Pulmonary artery endothelial cell (primary cell): ENCODE measurements around the gene OR7G3. TPM values are rescaled to one million over a fixed set of nuclear protein-coding genes. Genes with fewer than 3 reads are reported as not detected.

Source experiments
- DNase-seq: peaks from one replicate; pipeline ENCODE4 v3.0.0-alpha.2; 2011; ENCODE audit warnings: low read depth, low spot score
- total RNA-seq: library from RNA; depleted of rRNA; stranded (reverse); fragments of >200 nt; gene quantifications from 2 replicates; pipeline ENCODE4 v1.2.3, GENCODE V29; 2014

Gene OR7G3
- not detected in 2 replicates for total RNA-seq

- DNase-seq, result no peak
These were observed at the start of gene OR7G3 for GRCh38 chr19:9126900-9127405. OR7G3 (minus strand) TSS chr19:9126950; CDS start chr19:9126950, 0 bp downstream.

GRCh38 chr19:9175326-9175725 lies 48.6 kb upstream of the OR7G3 start:
- DNase-seq, result no peak

- no peak for DNase-seq
These were observed 44.7 kb upstream of the OR7G3 start for GRCh38 chr19:9171393-9171991.

- no peak for DNase-seq
These were observed 40.1 kb upstream of the OR7G3 start for GRCh38 chr19:9166846-9167245.

GRCh38 chr19:9165261-9165660 lies 38.5 kb upstream of the OR7G3 start:
- no peak for DNase-seq

GRCh38 chr19:9161427-9161826 lies 34.7 kb upstream of the OR7G3 start:
- no peak for DNase-seq

- DNase-seq, result no peak
These were observed 33.1 kb upstream of the OR7G3 start for GRCh38 chr19:9159891-9160290.

GRCh38 chr19:9156304-9156703 lies 29.6 kb upstream of the OR7G3 start:
- no peak for DNase-seq

- no peak for DNase-seq
These were observed 28.8 kb upstream of the OR7G3 start for GRCh38 chr19:9155591-9155990.

- DNase-seq, result no peak
These were observed 24.6 kb upstream of the OR7G3 start for GRCh38 chr19:9151367-9151766.

- DNase-seq, result no peak
These were observed 23.9 kb upstream of the OR7G3 start for GRCh38 chr19:9150650-9151049.

GRCh38 chr19:9149997-9150396 lies 23.2 kb upstream of the OR7G3 start:
- DNase-seq, result no peak

GRCh38 chr19:9148697-9149096 lies 21.9 kb upstream of the OR7G3 start:
- no peak for DNase-seq

GRCh38 chr19:9146882-9147281 lies 20.1 kb upstream of the OR7G3 start:
- no peak for DNase-seq

- no peak for DNase-seq
These were observed 18.2 kb upstream of the OR7G3 start for GRCh38 chr19:9144920-9145319.

GRCh38 chr19:9140159-9140874 lies 13.6 kb upstream of the OR7G3 start, which contains the start of gene ZNF317:
ZNF317 (plus strand) TSS chr19:9140397; CDS start chr19:9156017, 15,620 bp downstream.
- peak; percentile 68 for DNase-seq

GRCh38 chr19:9139609-9140158 lies 12.9 kb upstream of the OR7G3 start:
- DNase-seq, result no peak

- no peak for DNase-seq
These were observed 5.7 kb upstream of the OR7G3 start for GRCh38 chr19:9132422-9132821.

GRCh38 chr19:9130965-9131364 lies 4.2 kb upstream of the OR7G3 start:
- DNase-seq, result no peak

- peak; percentile 92 for DNase-seq
These were observed 1.4 kb upstream of the OR7G3 start for GRCh38 chr19:9128171-9128570.

- no peak for DNase-seq
These were observed 10.2 kb downstream of the OR7G3 start for GRCh38 chr19:9116547-9116946.

GRCh38 chr19:9115307-9115813 lies 11.4 kb downstream of the OR7G3 start, which contains the start of gene OR7G1:
OR7G1 (minus strand) TSS chr19:9115763; CDS start chr19:9115763, 0 bp downstream.
- DNase-seq, result no peak
